Type B pancreatic cell (in vitro differentiated cells): Measurements from ENCODE around the gene DHRS7B. TPM values are rescaled to one million over a fixed set of nuclear protein-coding genes. Genes with fewer than 3 reads are reported as not detected.
A peak's percentile ranks its signal among the peaks of the same experiment; 100 is the strongest.

Experiments
- DNase-seq: peaks from one replicate; pipeline ENCODE4 v3.0.0; 2021; ENCODE audit warnings: mixed read lengths; ENCODE audit not compliant: unreplicated experiment; ENCODE audit errors: extremely low spot score
- H3K27ac Mint-ChIP-seq: 2 replicates; pipeline ENCODE4 v1.8.0; 2021; ENCODE audit warnings: mild to moderate bottlenecking, mixed read lengths
- H3K27me3 Mint-ChIP-seq: 2 replicates; pipeline ENCODE4 v1.8.0; 2021; ENCODE audit warnings: mixed read lengths
- H3K36me3 Mint-ChIP-seq: 2 replicates; pipeline ENCODE4 v1.8.0; 2021; ENCODE audit warnings: mixed read lengths
- H3K4me1 Mint-ChIP-seq: one replicate; pipeline ENCODE4 v1.8.0; 2021; ENCODE audit warnings: mixed read lengths; ENCODE audit not compliant: unreplicated experiment
- H3K4me3 Mint-ChIP-seq: 2 replicates; pipeline ENCODE4 v1.8.0; 2021; ENCODE audit warnings: mild to moderate bottlenecking, mixed read lengths
- H3K9me3 Mint-ChIP-seq: 2 replicates; pipeline ENCODE4 v1.8.0; 2021; ENCODE audit warnings: mixed read lengths
- CTCF ChIP-seq: fragments of 200-600 bp; sonication (generic); conservative IDR thresholded peaks from 2 replicates; pipeline ENCODE4 v1.5.0; 2021; ENCODE audit warnings: antibody characterized with exemption, mild to moderate bottlenecking
- total RNA-seq: library from RNA; stranded (reverse); gene quantifications from 2 replicates; pipeline ENCODE4 v1.2.1, GENCODE V29; 2021; ENCODE audit warnings: low replicate concordance

DHRS7B gene
- total RNA-seq, 1 donor from 2014 or later: 17.5 TPM

- H3K27ac Mint-ChIP-seq: no peak overlapping the region
- H3K4me3 Mint-ChIP-seq: no peak overlapping the region
- no peak for DNase-seq
- H3K36me3 Mint-ChIP-seq: peaks cover 3% of the 10 kb centered on the region
- H3K9me3 Mint-ChIP-seq: no peaks in the 10 kb centered on the region
- H3K27me3 Mint-ChIP-seq: no peaks in the 10 kb centered on the region
- peaks cover 41% of the 10 kb centered on the region for H3K4me1 Mint-ChIP-seq
- no peak for TF ChIP-seq CTCF
Observed at GRCh38 chr17:21208352-21208751, 81.6 kb downstream of the DHRS7B start.

GRCh38 chr17:21209511-21210175 lies 82.9 kb downstream of the DHRS7B start:
- Mint-ChIP-seq H3K27me3 (no peaks in the 10 kb centered on the region), H3K36me3 (peaks cover 3% of the 10 kb centered on the region), H3K4me1 (peaks cover 38% of the 10 kb centered on the region), H3K4me3 (no peak overlapping the region), H3K9me3 (no peaks in the 10 kb centered on the region), H3K27ac (no peak overlapping the region)
- TF ChIP-seq CTCF: no peak
- DNase-seq: no peak

- H3K4me3 Mint-ChIP-seq: no peak overlapping the region
- H3K4me1 Mint-ChIP-seq: peaks cover 37% of the 10 kb centered on the region
- no peak for TF ChIP-seq CTCF
- H3K36me3 Mint-ChIP-seq: peaks cover 3% of the 10 kb centered on the region
- no peaks in the 10 kb centered on the region for H3K9me3 Mint-ChIP-seq
- no peak for DNase-seq
- H3K27me3 Mint-ChIP-seq: no peaks in the 10 kb centered on the region
- H3K27ac Mint-ChIP-seq: no peak overlapping the region
Observed at GRCh38 chr17:21210411-21211076, 83.8 kb downstream of the DHRS7B start.

GRCh38 chr17:21211825-21212479 lies 85.2 kb downstream of the DHRS7B start:
- no peak for DNase-seq
- Mint-ChIP-seq H3K4me3 (peak overlapping the region; percentile 98), H3K27ac (peak overlapping the region; percentile 88)

More at GRCh38 chr17:21211825-21212479, 85.2 kb downstream of the DHRS7B start:
- H3K4me1 Mint-ChIP-seq: peaks cover 38% of the 10 kb centered on the region
- H3K27me3 Mint-ChIP-seq: no peaks in the 10 kb centered on the region
- no peaks in the 10 kb centered on the region for H3K9me3 Mint-ChIP-seq
- no peak for TF ChIP-seq CTCF
- peaks cover 3% of the 10 kb centered on the region for H3K36me3 Mint-ChIP-seq
